Measurements from ENCODE around the gene SCLY. TPM values are rescaled to one million over a fixed set of nuclear protein-coding genes. Genes with fewer than 3 reads are reported as not detected.

The SCLY gene
- polyA plus RNA-seq, 1 of the 3 experiments (the other 2 are of a cell fraction), result 20.9 TPM

DNA sequence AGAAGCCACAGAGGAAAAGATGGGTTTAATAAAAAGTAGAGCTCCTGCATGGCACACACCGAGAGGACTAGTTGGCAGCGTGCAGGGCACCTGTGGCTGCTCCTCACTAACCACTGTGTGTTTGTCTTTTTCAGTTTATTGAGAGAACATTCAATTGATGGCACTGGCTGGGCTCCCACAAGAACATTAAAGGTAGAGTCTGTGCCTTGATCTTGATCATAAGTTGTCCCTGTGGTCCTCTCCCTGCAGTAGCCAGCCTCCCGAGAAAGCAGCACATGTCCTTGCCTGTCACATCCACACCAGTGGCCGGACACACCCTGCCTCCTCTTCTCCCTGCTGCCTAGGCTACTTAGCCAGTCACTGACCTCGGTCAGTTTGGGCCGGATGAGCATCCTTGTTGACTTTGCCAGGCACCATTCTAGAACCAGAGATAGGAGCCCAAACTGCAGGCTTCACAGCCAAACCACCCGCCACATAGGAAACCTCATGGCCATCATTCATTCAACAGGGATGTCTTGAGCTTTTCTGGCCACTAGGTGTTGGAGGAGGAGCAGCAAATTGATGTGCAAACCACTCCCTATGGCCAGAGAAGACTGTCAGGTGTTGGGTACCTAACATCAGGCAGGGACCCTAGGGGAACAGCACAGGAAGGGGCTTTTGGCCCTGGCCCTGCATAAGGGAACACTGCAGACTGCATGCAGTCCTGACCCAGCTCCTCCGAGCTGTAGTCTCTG is 30.2 kb upstream of the SCLY start:
- H3K36me3 ChIP-seq (replicated peaks in 1 of 2; ENCODE audit: control insufficient read depth in 1 of 2, insufficient read depth in 2 of 2, low read length in 1 of 2), result peaks cover 22 to 41% of the 10 kb centered on the region in 2 experiments
- H3F3A ChIP-seq (replicated peaks; ENCODE audit: insufficient read depth), result no peaks in the 10 kb centered on the region
- H3K9me3 ChIP-seq, result no peaks in the 10 kb centered on the region
- no peaks in the 10 kb centered on the region; a peak in 1 of 4 replicates for H3K4me1 ChIP-seq (ENCODE audit: control insufficient read depth in 1 of 2, insufficient read depth in 2 of 2, low read depth in 1 of 2, low read length in 1 of 2)
- WGBS (ENCODE audit: low lambda C conversion rate), result 80% methylated on average over 8 of the region's 8 CpGs
- H3K27ac ChIP-seq (ENCODE audit: low read depth in 2 of 2, low read length in 1 of 2), result no peak overlapping the region
- H3K9ac ChIP-seq, result no peak overlapping the region
- no peaks in the 10 kb centered on the region for H3K9me2 ChIP-seq
- no peaks in the 10 kb centered on the region for H4K20me1 ChIP-seq (ENCODE audit: insufficient read depth)
- no peaks in the 10 kb centered on the region for H3K79me2 ChIP-seq (ENCODE audit: insufficient read depth)
- no peak for DNase-seq
- H2AFZ ChIP-seq (ENCODE audit: low read depth), result no peak overlapping the region
- ChIA-PET POLR2A (no interaction called here), CTCF (no interaction called here)
- no peak overlapping the region for H3K4me3 ChIP-seq (ENCODE audit: low read depth in 2 of 2, low read length in 1 of 2)
- H3K27me3 ChIP-seq (ENCODE audit: insufficient read depth), result no peaks in the 10 kb centered on the region
- TF ChIP-seq CHD2 (IDR thresholded peaks at IDR 0.05; ENCODE audit: low read length, partially characterized antibody) (no peak), RXRA (IDR thresholded peaks at IDR 0.05; ENCODE audit: borderline replicate concordance, low read depth) (no peak), JUND (IDR thresholded peaks at IDR 0.05) (no peak), IRF3 (IDR thresholded peaks at IDR 0.05; ENCODE audit: low read depth, low read length) (no peak), ELF1 (IDR thresholded peaks at IDR 0.05) (no peak), ZBTB33 (IDR thresholded peaks at IDR 0.05; ENCODE audit: borderline replicate concordance, low read depth) (no peak), PBX3 (IDR thresholded peaks at IDR 0.05) (no peak), SIN3A (IDR thresholded peaks at IDR 0.05; ENCODE audit: borderline replicate concordance, low read depth, low read length) (no peak), YY1 (IDR thresholded peaks at IDR 0.05; ENCODE audit: low read depth) (no peak), TCF12 (IDR thresholded peaks at IDR 0.05) (no peak), EZH2phosphoT487 (IDR thresholded peaks at IDR 0.05; ENCODE audit: borderline replicate concordance, low read depth) (no peak), TAF1 (IDR thresholded peaks at IDR 0.05; ENCODE audit: borderline replicate concordance, low read depth, low read length) (no peak)
- TF ChIP-seq, protein P1, sequence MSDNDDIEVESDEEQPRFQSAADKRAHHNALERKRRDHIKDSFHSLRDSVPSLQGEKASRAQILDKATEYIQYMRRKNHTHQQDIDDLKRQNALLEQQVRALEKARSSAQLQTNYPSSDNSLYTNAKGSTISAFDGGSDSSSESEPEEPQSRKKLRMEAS (IDR thresholded peaks at IDR 0.05; ENCODE audit: low read depth), result no peak
- TF ChIP-seq, protein P2, sequence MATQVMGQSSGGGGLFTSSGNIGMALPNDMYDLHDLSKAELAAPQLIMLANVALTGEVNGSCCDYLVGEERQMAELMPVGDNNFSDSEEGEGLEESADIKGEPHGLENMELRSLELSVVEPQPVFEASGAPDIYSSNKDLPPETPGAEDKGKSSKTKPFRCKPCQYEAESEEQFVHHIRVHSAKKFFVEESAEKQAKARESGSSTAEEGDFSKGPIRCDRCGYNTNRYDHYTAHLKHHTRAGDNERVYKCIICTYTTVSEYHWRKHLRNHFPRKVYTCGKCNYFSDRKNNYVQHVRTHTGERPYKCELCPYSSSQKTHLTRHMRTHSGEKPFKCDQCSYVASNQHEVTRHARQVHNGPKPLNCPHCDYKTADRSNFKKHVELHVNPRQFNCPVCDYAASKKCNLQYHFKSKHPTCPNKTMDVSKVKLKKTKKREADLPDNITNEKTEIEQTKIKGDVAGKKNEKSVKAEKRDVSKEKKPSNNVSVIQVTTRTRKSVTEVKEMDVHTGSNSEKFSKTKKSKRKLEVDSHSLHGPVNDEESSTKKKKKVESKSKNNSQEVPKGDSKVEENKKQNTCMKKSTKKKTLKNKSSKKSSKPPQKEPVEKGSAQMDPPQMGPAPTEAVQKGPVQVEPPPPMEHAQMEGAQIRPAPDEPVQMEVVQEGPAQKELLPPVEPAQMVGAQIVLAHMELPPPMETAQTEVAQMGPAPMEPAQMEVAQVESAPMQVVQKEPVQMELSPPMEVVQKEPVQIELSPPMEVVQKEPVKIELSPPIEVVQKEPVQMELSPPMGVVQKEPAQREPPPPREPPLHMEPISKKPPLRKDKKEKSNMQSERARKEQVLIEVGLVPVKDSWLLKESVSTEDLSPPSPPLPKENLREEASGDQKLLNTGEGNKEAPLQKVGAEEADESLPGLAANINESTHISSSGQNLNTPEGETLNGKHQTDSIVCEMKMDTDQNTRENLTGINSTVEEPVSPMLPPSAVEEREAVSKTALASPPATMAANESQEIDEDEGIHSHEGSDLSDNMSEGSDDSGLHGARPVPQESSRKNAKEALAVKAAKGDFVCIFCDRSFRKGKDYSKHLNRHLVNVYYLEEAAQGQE (IDR thresholded peaks at IDR 0.05; ENCODE audit: low read depth, low read length), result no peak
- TF ChIP-seq, protein P3, sequence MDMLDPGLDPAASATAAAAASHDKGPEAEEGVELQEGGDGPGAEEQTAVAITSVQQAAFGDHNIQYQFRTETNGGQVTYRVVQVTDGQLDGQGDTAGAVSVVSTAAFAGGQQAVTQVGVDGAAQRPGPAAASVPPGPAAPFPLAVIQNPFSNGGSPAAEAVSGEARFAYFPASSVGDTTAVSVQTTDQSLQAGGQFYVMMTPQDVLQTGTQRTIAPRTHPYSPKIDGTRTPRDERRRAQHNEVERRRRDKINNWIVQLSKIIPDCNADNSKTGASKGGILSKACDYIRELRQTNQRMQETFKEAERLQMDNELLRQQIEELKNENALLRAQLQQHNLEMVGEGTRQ (IDR thresholded peaks at IDR 0.05; ENCODE audit: borderline replicate concordance, low read depth, low read length), result no peak
- H3K4me2 ChIP-seq, result no peak overlapping the region

Measured in SK-N-SH (cell line).